Osteoblast (primary cell): Measurements from ENCODE around the gene DEGS2. TPM values are rescaled to one million over a fixed set of nuclear protein-coding genes. Genes with fewer than 3 reads are reported as not detected.

ENCODE experiments used
- DNase-seq: peaks from one replicate; pipeline ENCODE4 v3.0.0; 2011; ENCODE audit warnings: low spot score, mixed read lengths; ENCODE audit not compliant: insufficient read length; ENCODE audit errors: missing footprints
- H2AFZ ChIP-seq: 2 replicates; pipeline ENCODE4 v1.6.0; 2011; ENCODE audit warnings: mild to moderate bottlenecking, low read length
- H3K27ac ChIP-seq: 2 replicates; pipeline ENCODE4 v1.5.1; 2011; ENCODE audit warnings: mild to moderate bottlenecking, low read depth, low read length, moderate library complexity
- H3K27me3 ChIP-seq: 2 replicates; pipeline ENCODE4 v1.6.0; 2012; ENCODE audit warnings: mild to moderate bottlenecking, control low read depth, inconsistent platforms, low read length, moderate library complexity; ENCODE audit not compliant: insufficient read depth
- H3K36me3 ChIP-seq: 2 replicates; pipeline ENCODE4 v1.5.1; 2011; ENCODE audit warnings: mild to moderate bottlenecking, low read length, control low read depth, moderate library complexity; ENCODE audit not compliant: insufficient read depth
- H3K4me1 ChIP-seq: 2 replicates; pipeline ENCODE4 v1.5.1; 2011; ENCODE audit warnings: mild to moderate bottlenecking, low read length, control low read depth, moderate library complexity; ENCODE audit not compliant: insufficient read depth
- H3K4me2 ChIP-seq: 2 replicates; pipeline ENCODE4 v1.6.0; 2011; ENCODE audit warnings: mild to moderate bottlenecking, low read length; ENCODE audit not compliant: insufficient read depth
- H3K4me3 ChIP-seq: fragments of 200-600 bp; sonication (generic); 3 replicates; pipeline ENCODE4 v1.5.1; 2012; ENCODE audit warnings: mild to moderate bottlenecking, low read length, inconsistent platforms; ENCODE audit not compliant: insufficient read depth
- H3K79me2 ChIP-seq: 2 replicates; pipeline ENCODE4 v1.6.0; 2012; ENCODE audit warnings: mild to moderate bottlenecking, low read length, control low read depth, inconsistent platforms; ENCODE audit not compliant: insufficient read depth
- H3K9me3 ChIP-seq: 2 replicates; pipeline ENCODE4 v1.5.1; 2011; ENCODE audit warnings: low read depth, low read length, control low read depth
- H4K20me1 ChIP-seq: 2 replicates; pipeline ENCODE4 v1.6.0; 2012; ENCODE audit warnings: mild to moderate bottlenecking, low read length, control low read depth; ENCODE audit not compliant: insufficient read depth
- total RNA-seq: library from RNA; depleted of rRNA; stranded (reverse); fragments of >200 nt; gene quantifications from 2 replicates; pipeline ENCODE4 v1.2.3, GENCODE V29; 2012
- TF ChIP-seq, protein P1 (sequence below): IDR thresholded peaks from 2 replicates; pipeline ENCODE4 v1.5.1; 2011; ENCODE audit warnings: mild to moderate bottlenecking, low read depth, low read length, moderate library complexity; ENCODE audit errors: extremely low read depth

DEGS2 gene
- total RNA-seq, 1 donor, result 0.36 TPM

DNA sequence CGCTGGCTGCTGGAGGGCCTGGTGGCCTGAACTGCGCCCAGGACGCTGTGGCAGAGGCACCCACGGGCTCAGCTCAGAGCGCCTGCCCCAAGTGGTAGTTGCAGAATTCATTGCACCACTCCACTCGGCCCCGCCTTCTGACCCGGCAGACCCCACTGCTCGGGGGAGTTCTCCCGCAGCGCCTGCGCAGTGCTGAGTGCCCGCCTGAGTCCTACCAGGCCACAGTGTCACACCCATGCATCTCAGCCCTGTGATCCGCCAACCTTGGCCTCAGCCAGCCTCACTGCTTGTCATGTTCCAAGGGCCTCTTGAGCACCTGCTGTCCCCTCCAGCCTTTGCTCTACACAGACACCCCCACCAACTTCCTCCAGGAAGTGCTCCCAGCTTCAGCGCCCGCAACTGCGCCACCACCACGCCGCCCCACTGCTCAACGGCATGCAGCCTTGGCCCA is 12.2 kb downstream of the DEGS2 start:
- no peaks in the 10 kb centered on the region for H3K79me2 ChIP-seq
- DNase-seq, result no peak
- H3K4me2 ChIP-seq, result no peak overlapping the region
- no peaks in the 10 kb centered on the region for H4K20me1 ChIP-seq
- no peaks in the 10 kb centered on the region for H3K9me3 ChIP-seq
- H3K4me3 ChIP-seq, result no peak overlapping the region
- H3K27me3 ChIP-seq, result peaks cover 2% of the 10 kb centered on the region
- H3K27ac ChIP-seq, result no peak overlapping the region
- peaks cover 3% of the 10 kb centered on the region for H3K36me3 ChIP-seq
- no peaks in the 10 kb centered on the region for H3K4me1 ChIP-seq
- H2AFZ ChIP-seq, result no peak overlapping the region
- TF ChIP-seq, protein P1, sequence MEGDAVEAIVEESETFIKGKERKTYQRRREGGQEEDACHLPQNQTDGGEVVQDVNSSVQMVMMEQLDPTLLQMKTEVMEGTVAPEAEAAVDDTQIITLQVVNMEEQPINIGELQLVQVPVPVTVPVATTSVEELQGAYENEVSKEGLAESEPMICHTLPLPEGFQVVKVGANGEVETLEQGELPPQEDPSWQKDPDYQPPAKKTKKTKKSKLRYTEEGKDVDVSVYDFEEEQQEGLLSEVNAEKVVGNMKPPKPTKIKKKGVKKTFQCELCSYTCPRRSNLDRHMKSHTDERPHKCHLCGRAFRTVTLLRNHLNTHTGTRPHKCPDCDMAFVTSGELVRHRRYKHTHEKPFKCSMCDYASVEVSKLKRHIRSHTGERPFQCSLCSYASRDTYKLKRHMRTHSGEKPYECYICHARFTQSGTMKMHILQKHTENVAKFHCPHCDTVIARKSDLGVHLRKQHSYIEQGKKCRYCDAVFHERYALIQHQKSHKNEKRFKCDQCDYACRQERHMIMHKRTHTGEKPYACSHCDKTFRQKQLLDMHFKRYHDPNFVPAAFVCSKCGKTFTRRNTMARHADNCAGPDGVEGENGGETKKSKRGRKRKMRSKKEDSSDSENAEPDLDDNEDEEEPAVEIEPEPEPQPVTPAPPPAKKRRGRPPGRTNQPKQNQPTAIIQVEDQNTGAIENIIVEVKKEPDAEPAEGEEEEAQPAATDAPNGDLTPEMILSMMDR, result no peak

DNA sequence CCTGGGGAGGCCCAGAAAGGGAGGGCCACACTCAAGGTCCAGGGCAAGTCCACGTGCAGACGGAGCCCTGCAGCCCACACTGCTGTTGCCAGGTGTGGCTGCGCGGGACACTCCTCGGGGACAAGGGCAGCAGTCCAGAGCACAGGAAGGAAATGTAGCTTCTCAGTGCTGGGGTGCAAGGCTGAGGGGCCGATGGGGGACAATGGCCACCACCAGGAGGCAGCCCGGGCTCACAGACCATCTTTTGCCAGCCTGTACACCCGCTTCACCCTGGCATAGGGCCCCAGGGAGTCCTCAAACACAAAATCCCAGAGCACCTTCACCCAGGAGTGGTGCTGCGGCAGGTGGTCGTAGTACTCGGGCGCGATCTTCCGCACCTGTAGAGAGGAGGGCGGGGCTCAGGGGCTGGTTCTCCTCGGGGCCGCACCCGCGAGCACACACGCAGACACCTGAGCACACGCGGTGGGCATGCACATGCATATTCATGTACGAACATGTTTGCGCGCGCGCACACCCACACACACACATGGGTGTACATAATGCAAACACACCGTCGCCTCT is 12.8 kb downstream of the DEGS2 start:
- Histone ChIP-seq H3K9me3 (no peaks in the 10 kb centered on the region), H3K79me2 (no peaks in the 10 kb centered on the region), H2AFZ (no peak overlapping the region), H4K20me1 (no peaks in the 10 kb centered on the region), H3K36me3 (peaks cover 3% of the 10 kb centered on the region), H3K4me2 (no peak overlapping the region), H3K27ac (no peak overlapping the region), H3K4me3 (no peak overlapping the region), H3K27me3 (peaks cover 2% of the 10 kb centered on the region), H3K4me1 (no peaks in the 10 kb centered on the region)
- DNase-seq, result no peak
- TF ChIP-seq, protein P1, result no peak

DNA sequence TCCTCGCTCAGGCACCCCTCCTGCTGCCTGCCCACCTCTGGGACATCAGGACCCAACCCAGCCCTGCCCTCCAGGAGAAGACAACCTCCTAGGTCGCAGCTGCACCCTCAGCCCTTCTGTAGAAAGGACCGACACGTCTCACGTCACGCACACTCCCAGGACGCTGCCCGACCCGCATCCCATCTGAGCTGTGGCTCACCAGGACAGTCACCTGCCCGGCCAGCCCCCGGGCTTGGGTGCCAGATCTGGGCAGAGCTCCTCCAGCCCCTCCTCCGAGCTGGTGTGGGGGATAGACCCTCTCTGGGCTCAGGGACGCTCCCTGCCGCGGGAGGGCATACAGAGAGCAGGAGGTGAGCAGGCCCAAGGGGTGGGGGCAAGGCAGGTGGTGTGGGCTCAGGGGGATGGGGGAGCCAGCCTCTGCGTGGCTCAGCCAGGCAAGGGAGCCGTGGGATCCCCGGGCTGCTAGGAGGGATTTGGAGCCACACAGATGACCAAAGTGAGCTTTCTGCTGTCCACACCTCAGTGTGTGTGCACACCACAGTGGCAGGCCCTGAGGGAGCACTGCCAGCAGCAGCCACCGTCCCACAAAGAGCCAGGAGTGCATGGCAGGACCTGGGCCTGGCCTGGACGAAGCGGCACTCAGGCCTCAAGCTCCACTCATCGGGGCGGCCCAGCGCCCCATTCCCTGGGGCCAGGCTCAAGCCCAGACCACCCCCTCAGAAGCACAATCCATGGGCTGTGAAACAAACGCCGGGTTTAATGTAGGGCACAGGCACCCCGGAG is 13.6 kb downstream of the DEGS2 start:
- H3K9me3 ChIP-seq, result no peaks in the 10 kb centered on the region
- peaks cover 3% of the 10 kb centered on the region for H3K36me3 ChIP-seq
- TF ChIP-seq, protein P1, result no peak
- H3K27me3 ChIP-seq, result peaks cover 2% of the 10 kb centered on the region
- no peak overlapping the region for H3K4me3 ChIP-seq
- no peak overlapping the region for H2AFZ ChIP-seq
- DNase-seq, result peak; percentile 80
- no peak overlapping the region for H3K27ac ChIP-seq
- no peaks in the 10 kb centered on the region for H3K79me2 ChIP-seq
- no peaks in the 10 kb centered on the region for H3K4me1 ChIP-seq
- H3K4me2 ChIP-seq, result no peak overlapping the region
- H4K20me1 ChIP-seq, result no peaks in the 10 kb centered on the region

DNA sequence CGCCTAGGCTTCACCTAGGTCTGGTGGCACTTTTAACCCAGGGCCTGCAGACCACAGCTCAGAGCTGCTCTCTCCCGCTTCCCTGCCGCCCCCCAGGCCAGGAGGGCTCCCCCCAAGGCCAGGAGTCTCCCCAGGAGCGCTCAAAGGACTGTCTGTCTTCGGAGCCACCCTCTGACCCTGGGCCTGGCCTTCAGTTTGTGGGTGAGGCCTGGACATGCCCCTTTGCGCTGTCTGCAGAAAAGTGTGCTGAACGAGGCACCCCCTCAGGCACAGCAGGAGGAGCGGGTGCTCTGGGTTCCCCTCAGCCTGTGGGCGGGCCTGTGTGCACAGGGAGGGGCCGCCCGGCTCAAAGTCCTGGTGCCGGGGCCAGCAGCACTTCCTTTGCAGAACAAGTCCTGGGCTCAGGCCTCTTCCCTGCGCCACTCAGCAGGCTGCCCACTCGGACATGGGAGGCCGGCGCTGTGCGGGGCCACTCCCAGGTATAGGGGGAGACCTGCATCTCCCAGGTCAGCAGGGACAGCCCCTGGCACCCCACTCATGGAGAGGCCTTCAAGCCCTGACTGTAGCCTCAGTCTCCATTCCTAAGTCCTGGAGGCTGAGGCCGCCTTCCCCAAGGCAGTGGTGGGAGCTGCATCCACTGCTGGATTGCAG is 14.3 kb downstream of the DEGS2 start:
- Histone ChIP-seq H3K4me2 (no peak overlapping the region), H4K20me1 (no peaks in the 10 kb centered on the region), H2AFZ (no peak overlapping the region), H3K9me3 (no peaks in the 10 kb centered on the region), H3K27me3 (peaks cover 2% of the 10 kb centered on the region), H3K36me3 (peaks cover 3% of the 10 kb centered on the region), H3K4me1 (no peaks in the 10 kb centered on the region), H3K79me2 (no peaks in the 10 kb centered on the region), H3K4me3 (no peak overlapping the region), H3K27ac (no peak overlapping the region)
- DNase-seq, result no peak
- TF ChIP-seq, protein P1, result no peak
